CD14-positive monocyte (primary cell): Measurements from ENCODE around the gene MRPL45. TPM values are rescaled to one million over a fixed set of nuclear protein-coding genes. Genes with fewer than 3 reads are reported as not detected.

Experiments
- DNase-seq, 3 donors: peaks; one replicate each; pipeline ENCODE4 v3.0.0-alpha.2; 2011 to 2022
- H2AFZ ChIP-seq: 2 replicates; pipeline ENCODE4 v1.6.0; 2012; ENCODE audit warnings: mild to moderate bottlenecking, low read depth, low read length, inconsistent platforms; ENCODE audit not compliant: insufficient read depth, poor library complexity, severe bottlenecking
- H3K27ac ChIP-seq, 2 donors: 1 replicate in 1 of 2; 2 replicates in 1 of 2; pipeline ENCODE4 v1.5.1; 2012 to 2013; ENCODE audit warnings: low read length in 2 of 2, control low read depth in 1 of 2, inconsistent platforms in 1 of 2, low read depth in 1 of 2, mild to moderate bottlenecking in 1 of 2
- H3K27me3 ChIP-seq, 2 donors: one replicate each; pipeline versions ENCODE4 v1.6.0 to v1.6.1; 2011 to 2013; ENCODE audit warnings: low read length in 2 of 2; ENCODE audit not compliant: control insufficient read depth in 2 of 2, insufficient read depth in 2 of 2
- H3K36me3 ChIP-seq, 2 donors: replicated peaks in 1 of 2; 1 replicate in 1 of 2; 2 replicates in 1 of 2; pipeline versions ENCODE4 v1.5.1 to v1.6.1; 2012 to 2013; ENCODE audit warnings: low read length in 2 of 2, control low read depth in 1 of 2, inconsistent platforms in 1 of 2, mild to moderate bottlenecking in 1 of 2; ENCODE audit not compliant: insufficient read depth in 2 of 2, control insufficient read depth in 1 of 2
- H3K4me1 ChIP-seq, 2 donors: 1 replicate in 1 of 2; 2 replicates in 1 of 2; pipeline versions ENCODE4 v1.5.1 to v1.6.1; 2012 to 2013; ENCODE audit warnings: low read length in 2 of 2, control low read depth in 1 of 2, inconsistent platforms in 1 of 2, mild to moderate bottlenecking in 1 of 2, moderate library complexity in 1 of 2; ENCODE audit not compliant: insufficient read depth in 2 of 2, control insufficient read depth in 1 of 2
- H3K4me2 ChIP-seq: replicated peaks from 2 replicates; pipeline ENCODE3; 2012; ENCODE audit warnings: low read length, moderate library complexity, mild to moderate bottlenecking; ENCODE audit not compliant: poor library complexity, severe bottlenecking; ENCODE audit errors: extremely low read depth
- H3K4me3 ChIP-seq, 3 experiments: fragments of 200-600 bp in 1 of 3; sonication (generic) in 1 of 3; replicated peaks in 1 of 3; 1 replicate in 2 of 3; 2 replicates in 1 of 3; pipeline ENCODE4 v1.5.1; 2011 to 2013; ENCODE audit warnings: low read length in 3 of 3, mild to moderate bottlenecking in 3 of 3, control low read depth in 2 of 3, low read depth in 2 of 3, inconsistent platforms in 1 of 3, moderate library complexity in 1 of 3
- H3K79me2 ChIP-seq: 2 replicates; pipeline ENCODE4 v1.6.0; 2012; ENCODE audit warnings: mild to moderate bottlenecking, control low read depth, inconsistent platforms, low read length, moderate library complexity; ENCODE audit not compliant: insufficient read depth
- H3K9ac ChIP-seq: 2 replicates; pipeline ENCODE4 v1.6.0; 2017; ENCODE audit warnings: low read length, mild to moderate bottlenecking; ENCODE audit not compliant: insufficient read depth, poor library complexity, severe bottlenecking
- H3K9me3 ChIP-seq, 2 donors: replicated peaks in 1 of 2; 1 replicate in 1 of 2; 2 replicates in 1 of 2; pipeline versions ENCODE4 v1.5.1 to v1.6.1; 2012 to 2013; ENCODE audit warnings: low read length in 2 of 2, control low read depth in 1 of 2; ENCODE audit not compliant: control insufficient read depth in 1 of 2, insufficient read depth in 1 of 2
- H4K20me1 ChIP-seq: 2 replicates; pipeline ENCODE4 v1.6.0; 2012; ENCODE audit warnings: mild to moderate bottlenecking, low read length, control low read depth, moderate library complexity; ENCODE audit not compliant: insufficient read depth
- H3K27ac Mint-ChIP-seq, 7 donors: one replicate each; pipeline ENCODE4 v1.8.0; 2020; ENCODE audit warnings: mild to moderate bottlenecking in 7 of 7, mixed read lengths in 7 of 7, moderate library complexity in 6 of 7, inconsistent platforms in 2 of 7
- H3K27me3 Mint-ChIP-seq, 3 donors: one replicate each; pipeline ENCODE4 v1.8.0; 2021 to 2022; ENCODE audit warnings: low read depth in 3 of 3, mild to moderate bottlenecking in 3 of 3, mixed read lengths in 3 of 3, moderate library complexity in 3 of 3, inconsistent platforms in 1 of 3
- H3K36me3 Mint-ChIP-seq, 2 donors: one replicate each; pipeline ENCODE4 v1.8.0; 2020; ENCODE audit warnings: mixed read lengths in 2 of 2, inconsistent platforms in 1 of 2, mild to moderate bottlenecking in 1 of 2
- H3K4me1 Mint-ChIP-seq: one replicate; pipeline ENCODE4 v1.8.0; 2020; ENCODE audit warnings: mild to moderate bottlenecking, mixed read lengths
- H3K4me3 Mint-ChIP-seq, 2 donors: one replicate each; pipeline ENCODE4 v1.8.0; 2020; ENCODE audit warnings: mild to moderate bottlenecking in 2 of 2, mixed read lengths in 2 of 2, moderate library complexity in 1 of 2
- H3K9me3 Mint-ChIP-seq, 7 donors: one replicate each; pipeline ENCODE4 v1.8.0; 2020 to 2022; ENCODE audit warnings: mixed read lengths in 7 of 7, mild to moderate bottlenecking in 6 of 7, moderate library complexity in 6 of 7, inconsistent platforms in 2 of 7
- CTCF ChIP-seq: fragments of 200-600 bp; IDR thresholded peaks from one replicate; pipeline ENCODE4 v1.8.0; 2022; ENCODE audit warnings: antibody characterized with exemption, mild to moderate bottlenecking
- WGBS: methylation state at CpG from one replicate; pipeline ENCODE4 v1.1.5; 2013; ENCODE audit warnings: missing lambda C conversion rate; ENCODE audit not compliant: insufficient coverage; 5-methylcytosine and 5-hydroxymethylcytosine counted together
- intact Hi-C, 2 donors: fragments of 100-400 bp; cut with micrococcal nuclease; formaldehyde crosslinking; loops; one replicate each; pipeline versions ENCODE4 v1.15.0 to v1.15.1; 2023
- polyA plus RNA-seq, 3 donors: library from polyadenylated mRNA; depleted of rRNA in 1 of 3; unstranded in 2 of 3; stranded (reverse) in 1 of 3; fragments of 300-500 nt in 2 of 3; fragments of >200 nt in 1 of 3; fragmentation: Illumina TruSeq in 2 of 3; gene quantifications; 1 replicate in 2 of 3; 2 replicates in 1 of 3; pipeline ENCODE4 v1.2.3, GENCODE V29; 2012 to 2021

MRPL45 gene
- polyA plus RNA-seq, 3 donors: 18.3 to 20.8 (median 19.8) TPM

DNA sequence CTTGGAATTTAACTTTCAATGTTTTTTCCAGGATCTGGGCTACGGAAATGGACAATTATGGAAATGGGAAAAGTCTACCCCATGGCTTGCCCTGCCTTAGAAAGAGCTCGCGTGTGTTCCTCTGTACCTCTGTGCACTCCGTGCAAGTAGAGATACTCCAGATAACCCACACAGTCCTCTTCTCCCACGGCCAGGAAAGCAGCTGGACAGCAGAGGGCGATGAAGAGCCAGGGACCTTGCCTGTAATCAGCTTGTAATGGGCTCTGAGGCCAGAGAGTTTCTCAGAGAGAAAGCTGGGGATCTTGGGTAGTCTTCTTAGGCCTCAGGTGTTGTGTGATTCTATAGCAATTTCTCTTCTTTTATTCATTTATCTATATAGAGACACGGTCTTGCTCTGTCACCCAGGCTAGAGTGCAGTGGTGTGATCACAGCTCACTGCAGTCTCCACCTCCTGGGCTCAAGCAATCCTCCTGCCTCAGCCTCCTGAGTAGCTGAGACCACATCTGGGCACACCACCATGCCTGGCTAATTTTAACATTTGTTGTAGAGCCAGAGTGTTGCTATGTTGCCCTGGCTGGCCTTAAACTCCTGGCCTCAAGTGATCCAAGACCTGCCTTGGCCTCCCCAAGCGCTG, 52.2 kb downstream of the MRPL45 start:
- peak; percentile 67 to 72 (median 72) for DNase-seq
- peaks cover 9% of the 10 kb centered on the region for H4K20me1 ChIP-seq
- peak; percentile 85 for TF ChIP-seq CTCF
- no peak overlapping the region for H3K4me3 Mint-ChIP-seq
- H3K4me3 ChIP-seq: no peak overlapping the region
- peaks cover 22% of the 10 kb centered on the region for H3K4me1 Mint-ChIP-seq
- no peak overlapping the region for H2AFZ ChIP-seq
- no peak overlapping the region for H3K4me2 ChIP-seq
- H3K27me3 ChIP-seq: no peaks in the 10 kb centered on the region
- no peaks in the 10 kb centered on the region for H3K9me3 Mint-ChIP-seq
- H3K9ac ChIP-seq: no peak overlapping the region
- no peaks in the 10 kb centered on the region for H3K36me3 Mint-ChIP-seq
- intact Hi-C loops: loop anchor here (1.0 kb wide), 1 partner anchor 65 kb away; no protein-coding TSS in a partner anchor
- whole genome bisulfite sequencing: 33% methylated on average over 3 of the region's 8 CpGs
- no peaks in the 10 kb centered on the region for H3K36me3 ChIP-seq
- peaks cover 18% of the 10 kb centered on the region for H3K79me2 ChIP-seq
- peaks cover 0 to 2% (median 1%) of the 10 kb centered on the region in 3 donors for H3K27me3 Mint-ChIP-seq
- H3K27ac Mint-ChIP-seq: peak overlapping the region in 2 of 7 donors; percentile 51 to 81
- H3K4me1 ChIP-seq: peaks cover 17 to 25% of the 10 kb centered on the region in 2 donors
- no peaks in the 10 kb centered on the region for H3K9me3 ChIP-seq
- no peak overlapping the region for H3K27ac ChIP-seq

DNA sequence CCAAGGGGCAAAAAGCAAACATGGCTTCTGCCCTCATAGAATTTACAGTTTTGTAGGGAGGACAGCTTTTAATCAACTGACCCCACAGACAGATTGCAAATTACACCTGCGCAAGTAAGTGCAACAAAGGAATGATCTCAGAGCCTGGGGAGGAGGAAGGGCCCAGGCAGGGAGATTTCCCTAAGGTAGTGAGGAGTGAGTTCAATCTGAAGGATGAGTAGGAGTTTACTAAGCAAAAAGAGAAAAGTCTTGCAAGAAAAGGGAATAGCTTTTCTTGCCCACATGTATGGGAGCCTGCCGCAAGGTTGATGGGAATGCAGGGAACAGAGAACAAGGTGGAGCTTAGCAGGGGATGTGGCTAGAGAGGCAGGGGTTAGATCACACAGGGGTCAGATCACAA, 53.1 kb downstream of the MRPL45 start:
- WGBS: no CpG with 5 or more reads among the region's 2 CpGs
- H3K27ac ChIP-seq: no peak overlapping the region
- no peak overlapping the region for H3K4me3 Mint-ChIP-seq
- no peaks in the 10 kb centered on the region for H3K36me3 Mint-ChIP-seq
- H3K27me3 Mint-ChIP-seq: peaks cover 1 to 3% (median 2%) of the 10 kb centered on the region in 3 donors
- H4K20me1 ChIP-seq: peaks cover 17% of the 10 kb centered on the region
- no peak for TF ChIP-seq CTCF
- peaks cover 27% of the 10 kb centered on the region for H3K79me2 ChIP-seq
- H3K36me3 ChIP-seq: no peaks in the 10 kb centered on the region
- H3K4me1 ChIP-seq: peaks cover 17 to 30% of the 10 kb centered on the region in 2 donors
- H2AFZ ChIP-seq: no peak overlapping the region
- H3K4me3 ChIP-seq: no peak overlapping the region
- H3K27ac Mint-ChIP-seq: peak overlapping the region in 1 of 7 donors; percentile 50
- peaks cover 29% of the 10 kb centered on the region for H3K4me1 Mint-ChIP-seq
- intact Hi-C loops: no loop called here
- H3K9ac ChIP-seq: no peak overlapping the region
- no peak overlapping the region for H3K4me2 ChIP-seq
- H3K9me3 ChIP-seq: no peaks in the 10 kb centered on the region
- no peaks in the 10 kb centered on the region for H3K27me3 ChIP-seq
- no peaks in the 10 kb centered on the region for H3K9me3 Mint-ChIP-seq
- no peak for DNase-seq
